Adrenal gland (tissue), 12 donors: Measurements from ENCODE around the gene FGD5. TPM values are rescaled to one million over a fixed set of nuclear protein-coding genes. Genes with fewer than 3 reads are reported as not detected.

Experiments used
- DNase-seq, 7 donors: peaks; one replicate each; pipeline ENCODE4 v3.0.0-alpha.2; 2019 to 2020
- H3K27ac ChIP-seq, 5 donors: fragments of 200-600 bp; sonication (generic) in 4 of 5; 1 replicate in 3 of 5; 2 replicates in 2 of 5; pipeline versions ENCODE4 v1.5.1 to v1.8.0; 2016 to 2020; ENCODE audit warnings: mild to moderate bottlenecking in 1 of 5
- H3K27me3 ChIP-seq: fragments of 200-600 bp; 2 replicates; pipeline ENCODE4 v1.8.0; 2021
- H3K36me3 ChIP-seq, 2 donors: fragments of 200-600 bp; replicated peaks in 1 of 2; 1 replicate in 1 of 2; 2 replicates in 1 of 2; pipeline versions ENCODE4 v1.5.1 to v1.8.0; 2018 to 2022
- H3K4me1 ChIP-seq, 2 donors: fragments of 200-600 bp; replicated peaks in 1 of 2; 1 replicate in 1 of 2; 2 replicates in 1 of 2; pipeline versions ENCODE4 v1.5.1 to v1.8.0; 2018 to 2021
- H3K4me3 ChIP-seq, 4 donors: fragments of 200-600 bp; sonication (generic) in 3 of 4; one replicate each; pipeline ENCODE4 v1.5.1; 2016 to 2018
- H3K9me3 ChIP-seq, 3 donors: fragments of 200-600 bp; sonication (generic) in 1 of 3; replicated peaks in 1 of 3; 1 replicate in 2 of 3; 2 replicates in 1 of 3; pipeline versions ENCODE4 v1.5.1 to v1.8.0; 2016 to 2021
- CTCF ChIP-seq, 6 experiments: fragments of 450-650 bp in 4 of 6; fragments of 200-600 bp in 2 of 6; sonication (generic) in 1 of 6; IDR thresholded peaks; 1 replicate in 5 of 6; 2 replicates in 1 of 6; pipeline versions ENCODE4 v1.5.1 to v1.8.0; 2016 to 2021; ENCODE audit warnings: antibody characterized with exemption in 6 of 6, mild to moderate bottlenecking in 2 of 6, moderate library complexity in 1 of 6
- POLR2A ChIP-seq, 2 donors: fragments of 450-650 bp; IDR thresholded peaks; one replicate each; pipeline ENCODE4 v1.6.1; 2017; ENCODE audit warnings: antibody characterized with exemption in 2 of 2, mild to moderate bottlenecking in 2 of 2, moderate library complexity in 1 of 2
- WGBS, 4 donors: extraction: QIAGEN DNeasy Blood & Tissue Kit in 2 of 4; methylation state at CpG; one replicate each; pipeline versions ENCODE4 v1.1.5 to v1.1.7; 2013 to 2017; 5-methylcytosine and 5-hydroxymethylcytosine counted together
- intact Hi-C, 2 donors: fragments of 100-400 bp; cut with DNase I; formaldehyde crosslinking; loops; one replicate each; pipeline versions ENCODE4 v1.14.1 to v1.15.0; 2022 to 2023
- polyA plus RNA-seq, 3 donors: library from polyadenylated mRNA; stranded (reverse); fragments of 200-250 nt in 2 of 3; fragments of 350-450 nt in 1 of 3; fragmentation: Illumina TruSeq in 1 of 3; extraction: RNeasy Lipid Tissue Mini Kit (QIAGEN cat#74804) in 1 of 3; gene quantifications; one replicate each; pipeline ENCODE4 v1.2.3, GENCODE V29; 2013 to 2014
- total RNA-seq, 9 donors: library from RNA; depleted of rRNA in 4 of 9; stranded (reverse); fragments of >200 nt in 4 of 9; fragments of 120-200 nt in 1 of 9; fragmentation: NEBNext Ultra II Directional in 1 of 9; extraction: Animal tissue kit (Norgen Biotek cat#: 25700) in 1 of 9; gene quantifications; one replicate each; pipeline versions ENCODE4 v1.1.0 to v1.2.4, GENCODE V29; 2013 to 2023
- donor health status: healthy with polysubstance abuse.
- donor health status: Bipolar disorder and iron deficiency.
- donor health status: DM: yes; HTN: yes; CAD: no.
- donor health status: DM: no; HTN: no; CAD: no.
- donor health status: DM: no; HTN: no; CAD: no.
- donor health status: DM: yes; HTN: yes; CAD: no.

FGD5 gene
- total and polyA plus RNA-seq, 12 donors = 4.9 to 21.4 (median 11.2) TPM

GRCh38 chr3:14803981-14804834 is 14.6 kb upstream of the FGD5 start:
- peak in 3 of 7 donors; percentile 29 to 48 (median 31) for DNase-seq
- no peaks in the 10 kb centered on the region for H3K36me3 ChIP-seq
- intact Hi-C loops = no loop called here
- H3K27me3 ChIP-seq = no peaks in the 10 kb centered on the region
- peak overlapping the region in 1 of 5 donors; percentile 75 for H3K27ac ChIP-seq
- no peak overlapping the region for H3K4me3 ChIP-seq
- no peaks in the 10 kb centered on the region for H3K9me3 ChIP-seq
- no peaks in the 10 kb centered on the region for H3K4me1 ChIP-seq
- TF ChIP-seq POLR2A (IDR thresholded peaks at IDR 0.05) = no peak
- no peak for TF ChIP-seq CTCF (IDR thresholded peaks at IDR 0.05)
- WGBS, 4 donors = 52 to 62% (median 58%) methylated on average over 11 to 12 of the region's 12 CpGs

- no peak overlapping the region for H3K4me3 ChIP-seq
- WGBS, 4 donors = 57 to 74% (median 66%) methylated on average over 7 of the region's 7 CpGs
- H3K36me3 ChIP-seq = no peaks in the 10 kb centered on the region
- H3K27ac ChIP-seq = peak overlapping the region in 1 of 5 donors; percentile 75
- H3K4me1 ChIP-seq = no peaks in the 10 kb centered on the region
- no peak for DNase-seq
- intact Hi-C loops = no loop called here
- no peaks in the 10 kb centered on the region for H3K9me3 ChIP-seq
- peaks cover 4% of the 10 kb centered on the region for H3K27me3 ChIP-seq
- TF ChIP-seq CTCF (IDR thresholded peaks at IDR 0.05) (no peak), POLR2A (IDR thresholded peaks at IDR 0.05) (no peak)
Observed at GRCh38 chr3:14804835-14805780, 13.7 kb upstream of the FGD5 start.

GRCh38 chr3:14805961-14806537 is 12.7 kb upstream of the FGD5 start:
- no peaks in the 10 kb centered on the region for H3K4me1 ChIP-seq
- H3K27ac ChIP-seq = no peak overlapping the region
- no peak overlapping the region for H3K4me3 ChIP-seq
- DNase-seq = no peak
- no peaks in the 10 kb centered on the region for H3K9me3 ChIP-seq
- no peaks in the 10 kb centered on the region for H3K36me3 ChIP-seq
- TF ChIP-seq POLR2A (IDR thresholded peaks at IDR 0.05) (no peak), CTCF (IDR thresholded peaks at IDR 0.05) (no peak)
- WGBS, 4 donors = 60 to 74% (median 67%) methylated on average over 4 of the region's 4 CpGs
- intact Hi-C loops = no loop called here
- H3K27me3 ChIP-seq = peaks cover 9% of the 10 kb centered on the region
